PC-9 (cell line): ENCODE data around the gene SUZ12.
"Not testable (repeated sequence)": the region's sequence is repeated elsewhere in the genome, so short reads cannot be mapped to it uniquely, and the experiment has no call there.

Experiments used
- CTCF ChIP-seq: fragments of 200-600 bp; sonication (generic); conservative IDR thresholded peaks from 2 replicates; pipeline ENCODE4 v1.6.1; 2017; ENCODE audit warnings: mixed run types, antibody characterized with exemption, mild to moderate bottlenecking, moderate library complexity
- EZH2 ChIP-seq: fragments of 200-600 bp; sonication (generic); IDR thresholded peaks from 2 replicates; pipeline ENCODE4 v1.8.0; 2017; ENCODE audit warnings: antibody characterized with exemption, low read depth

- TF ChIP-seq CTCF, result peak; percentile 48
- TF ChIP-seq EZH2, result not testable (repeated sequence)
Observed at GRCh38 chr17:31912705-31913104, 24.1 kb upstream of the SUZ12 start.
